Erythroblast (primary cell): ENCODE measurements around the gene GOLGA2.

Experiments used
- GATA1 ChIP-seq: IDR thresholded peaks from 2 replicates; pipeline ENCODE4 v1.6.1; 2011; ENCODE audit warnings: low read depth, mild to moderate bottlenecking, control low read depth, low read length, moderate library complexity
- POLR2A ChIP-seq: IDR thresholded peaks from 2 replicates; pipeline ENCODE4 v1.6.1; 2011; ENCODE audit warnings: mild to moderate bottlenecking, low read length

DNA sequence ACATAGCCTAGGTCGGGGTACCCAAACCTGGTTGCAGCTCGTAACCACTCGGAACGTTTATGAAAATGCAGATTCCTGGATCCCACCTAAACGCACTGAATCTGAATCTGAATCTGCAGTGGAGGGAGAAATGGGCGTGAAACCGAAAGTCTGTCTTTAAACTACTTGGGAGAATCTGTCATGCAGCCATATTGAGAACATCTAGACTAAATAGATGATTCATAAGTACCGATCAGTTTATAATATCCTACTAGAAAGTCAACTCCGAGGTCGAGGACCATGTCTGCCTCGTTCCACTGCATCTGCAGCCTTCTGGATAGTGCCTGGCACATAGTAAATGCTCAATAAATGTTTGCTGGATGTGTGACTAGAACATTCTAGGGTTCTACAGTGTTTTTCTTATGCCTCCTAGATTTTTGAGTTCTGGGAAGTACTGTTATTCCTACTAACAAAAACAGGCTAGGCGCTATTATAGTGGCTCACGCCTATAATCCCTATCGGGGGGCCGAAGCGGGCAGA is 47.5 kb upstream of the GOLGA2 start:
- TF ChIP-seq POLR2A (no peak), GATA1 (no peak)
